Dermis blood vessel endothelial cell (primary cell): Measurements from ENCODE around the gene ROPN1. TPM values are rescaled to one million over a fixed set of nuclear protein-coding genes. Genes with fewer than 3 reads are reported as not detected.
"Not testable (repeated sequence)": the region's sequence is repeated elsewhere in the genome, so short reads cannot be mapped to it uniquely, and the experiment has no call there.

Experiments used
- DNase-seq: peaks from one replicate; pipeline ENCODE4 v3.0.0; 2010
- total RNA-seq: library from RNA; depleted of rRNA; stranded (reverse); fragments of >200 nt; gene quantifications from 2 replicates; pipeline ENCODE4 v1.2.3, GENCODE V29; 2014

The ROPN1 gene
- total RNA-seq, result not detected in 2 replicates

DNA sequence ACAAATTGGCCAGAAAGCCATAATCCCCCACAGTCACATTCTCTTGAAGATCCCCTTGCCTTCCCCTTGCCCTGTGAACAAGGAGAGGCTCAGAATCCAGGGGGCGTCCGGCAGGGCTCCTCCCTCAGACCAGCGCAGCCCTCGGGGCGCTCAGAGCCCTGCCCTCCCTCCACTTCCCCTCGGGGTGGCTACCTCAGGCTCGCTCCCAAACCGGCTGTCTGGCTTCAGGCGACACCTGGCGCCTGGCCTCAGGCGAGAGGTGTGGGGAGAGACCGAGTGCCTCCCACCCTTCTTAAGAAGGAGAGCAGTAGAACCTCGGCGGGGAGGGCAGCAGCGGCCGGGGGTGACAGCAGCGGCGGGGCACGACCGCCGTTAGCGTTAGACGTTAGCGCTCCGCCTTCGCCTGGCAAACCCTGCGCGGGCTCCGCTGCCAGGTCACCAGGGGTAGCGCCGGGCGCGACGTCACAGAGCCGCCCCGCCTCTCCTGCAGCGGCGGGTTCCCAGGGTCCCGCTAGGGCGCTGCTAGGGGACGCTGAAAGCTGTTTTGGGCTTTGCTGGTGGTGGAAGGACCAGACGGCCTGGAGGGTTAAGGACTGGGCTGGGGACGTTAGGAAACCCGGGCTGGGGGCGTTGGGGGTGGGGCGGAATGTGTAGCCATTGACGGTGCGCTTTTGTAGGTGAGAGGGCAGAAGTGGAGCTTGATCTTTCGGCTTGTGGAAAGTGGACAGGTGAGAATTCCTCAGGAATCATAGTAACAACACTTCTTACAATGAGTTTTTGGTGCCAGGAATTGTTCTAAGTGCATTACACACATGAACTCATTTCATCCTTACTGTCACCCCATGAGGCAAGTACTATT, at the start of gene ROPN1:
Gene ROPN1, minus strand, starts transcription at position 395 of the 859 bp plus-strand sequence. CDS start 11,643 bp downstream, outside the sequence.
- not testable (repeated sequence) for DNase-seq

GRCh38 chr3:124041553-124041952, 49.6 kb upstream of the ROPN1 start:
- no peak for DNase-seq

DNA sequence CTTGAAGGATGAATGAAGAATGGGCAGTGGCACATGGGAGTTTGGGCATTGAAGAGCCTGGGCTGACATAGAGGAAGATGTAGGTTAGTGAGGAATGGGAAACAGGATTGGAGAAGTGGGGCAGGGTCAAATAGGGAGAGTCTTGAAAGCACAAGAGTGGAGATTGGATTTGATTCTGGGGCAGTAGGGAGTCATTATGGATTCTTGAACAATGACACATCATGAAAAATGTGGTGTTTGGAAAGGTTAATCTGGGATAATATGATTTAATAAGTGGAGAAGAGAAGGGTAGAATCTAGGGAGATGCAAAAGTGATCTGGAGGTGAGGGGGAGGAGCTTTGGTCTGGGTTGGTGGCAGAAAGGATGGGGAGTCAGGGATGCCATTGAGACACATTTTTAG, 45.4 kb upstream of the ROPN1 start:
- DNase-seq, result no peak

DNA sequence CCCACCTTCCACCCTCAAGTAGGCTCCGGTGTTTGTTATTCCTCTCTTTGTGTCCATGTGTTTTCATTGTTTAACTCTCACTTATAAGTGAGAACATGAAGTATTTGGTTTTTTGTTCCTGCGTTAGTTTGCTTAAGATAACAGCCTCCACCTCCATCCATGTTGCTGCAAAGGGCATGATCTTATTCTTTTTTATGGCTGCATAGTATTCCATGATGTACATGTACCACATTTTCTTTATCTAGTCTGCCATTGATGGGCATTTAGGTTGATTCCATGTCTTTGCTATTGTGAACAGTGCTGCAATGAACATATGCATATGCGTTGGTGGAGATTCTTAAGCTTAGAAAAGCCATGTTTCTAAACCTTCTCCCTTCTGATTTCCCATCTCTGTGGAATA, 44.3 kb upstream of the ROPN1 start:
- not testable (repeated sequence) for DNase-seq

DNA sequence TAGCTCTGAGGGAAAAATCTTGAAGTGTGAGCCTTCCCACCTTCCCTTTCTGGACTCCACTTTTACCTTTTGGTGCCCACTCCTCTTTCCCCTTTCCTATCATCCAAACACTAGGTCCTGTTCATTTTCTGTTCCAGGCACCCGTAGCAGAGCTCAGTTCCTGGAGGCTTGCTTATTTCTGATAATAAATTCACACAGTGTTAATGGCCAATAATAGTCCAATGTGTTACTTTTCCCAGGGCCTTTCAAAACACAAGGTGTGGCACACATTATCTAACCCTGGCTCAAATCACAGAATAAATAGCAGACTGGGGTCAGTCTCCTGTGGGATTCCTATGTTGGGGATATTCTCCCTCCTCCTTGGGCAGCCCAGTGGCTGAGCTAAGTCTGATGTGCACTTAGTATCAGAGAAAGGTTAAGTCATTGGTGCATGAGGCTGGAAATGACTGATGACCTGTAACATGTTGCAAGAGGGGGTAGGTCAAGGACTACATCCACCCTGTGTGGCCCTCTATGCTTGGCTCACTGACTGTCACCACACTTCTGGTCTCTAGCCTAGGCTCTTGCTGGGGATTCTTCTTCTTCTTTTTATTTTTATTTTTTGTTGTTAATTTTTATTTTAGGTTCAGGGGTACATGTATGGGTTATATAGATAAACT, 43.7 kb upstream of the ROPN1 start:
- DNase-seq, result no peak

DNA sequence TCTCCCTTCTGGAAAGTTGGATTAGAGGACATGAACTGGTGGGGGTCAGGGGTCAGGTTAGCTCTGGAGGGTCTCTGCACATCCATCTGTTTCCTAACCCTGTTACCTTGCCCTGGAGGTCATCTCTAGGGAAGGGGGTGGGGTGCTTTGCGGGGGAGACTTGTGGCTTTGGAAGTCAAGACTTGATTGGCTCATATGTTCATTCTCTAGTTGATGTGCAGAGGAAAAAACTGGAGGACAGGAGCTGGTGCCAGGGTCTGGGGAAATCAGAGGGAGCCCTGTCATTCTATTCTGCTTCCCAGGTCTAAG, 42.9 kb upstream of the ROPN1 start:
- no peak for DNase-seq

GRCh38 chr3:124034016-124034843, 42.3 kb upstream of the ROPN1 start:
- peak; percentile 44 for DNase-seq

- DNase-seq, result peak; percentile 22
Observed at GRCh38 chr3:124033360-124034015, 41.6 kb upstream of the ROPN1 start, which contains the start of gene KALRN. Gene KALRN, plus strand, starts transcription at chr3:124033369.

DNA sequence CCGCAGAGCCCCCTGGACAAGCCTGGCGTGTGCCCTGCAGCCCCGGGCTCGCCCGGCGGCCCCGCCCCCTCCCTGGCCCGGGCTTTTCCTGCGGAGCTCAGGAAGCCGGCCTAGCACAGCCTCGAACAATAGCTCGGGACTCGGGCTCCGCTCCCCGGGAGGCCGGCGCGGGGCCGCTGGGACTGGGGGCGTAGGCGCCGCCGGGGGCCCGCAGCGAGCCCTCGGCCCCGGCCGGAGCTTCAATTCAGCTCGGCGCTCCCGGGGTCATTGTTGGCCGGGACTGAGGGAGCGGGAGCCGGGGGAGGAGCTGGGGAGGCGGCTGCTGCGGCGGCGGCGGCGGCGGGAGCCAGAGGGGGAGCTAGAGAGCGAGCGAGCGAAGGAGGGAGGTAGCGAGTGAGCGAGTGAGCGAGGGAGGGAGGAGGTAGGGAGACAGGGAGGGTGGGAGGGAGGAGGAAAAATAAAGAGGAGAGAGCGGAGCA, 41.0 kb upstream of the ROPN1 start:
- DNase-seq, result peak; percentile 88

DNA sequence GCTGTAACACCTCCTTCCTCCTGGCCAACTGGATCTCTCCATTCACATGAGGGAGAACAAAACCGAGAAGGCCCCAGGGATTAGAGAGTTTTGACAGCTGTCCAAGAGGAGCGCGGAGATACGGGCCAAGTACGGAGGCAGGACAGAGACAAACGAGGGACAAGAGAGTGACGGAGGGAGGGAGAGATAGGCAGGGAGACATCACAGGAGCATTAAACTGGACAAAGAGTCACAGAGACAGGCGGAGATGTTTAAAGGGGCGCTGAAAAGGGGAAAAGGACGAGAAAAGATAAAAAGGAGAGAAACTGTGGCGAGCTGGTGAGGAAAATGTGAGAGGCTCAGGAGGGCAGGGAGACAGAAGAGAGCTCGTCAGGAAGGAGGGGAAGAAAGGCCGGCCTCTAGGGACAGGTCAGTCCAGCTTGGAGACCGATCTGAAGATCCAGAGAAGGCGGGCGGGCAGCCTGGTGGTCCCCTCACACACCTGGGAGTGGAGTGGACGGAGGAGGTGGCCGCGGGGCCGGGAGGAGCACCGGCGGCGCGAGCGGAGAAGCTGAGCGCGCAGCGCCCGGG, 40.5 kb upstream of the ROPN1 start:
- DNase-seq, result peak; percentile 30

- DNase-seq, result no peak
Observed at GRCh38 chr3:124026516-124026915, 34.6 kb upstream of the ROPN1 start.

GRCh38 chr3:124023531-124023930, 31.6 kb upstream of the ROPN1 start:
- DNase-seq, result peak; percentile 12

GRCh38 chr3:124019291-124019690, 27.4 kb upstream of the ROPN1 start:
- no peak for DNase-seq

DNA sequence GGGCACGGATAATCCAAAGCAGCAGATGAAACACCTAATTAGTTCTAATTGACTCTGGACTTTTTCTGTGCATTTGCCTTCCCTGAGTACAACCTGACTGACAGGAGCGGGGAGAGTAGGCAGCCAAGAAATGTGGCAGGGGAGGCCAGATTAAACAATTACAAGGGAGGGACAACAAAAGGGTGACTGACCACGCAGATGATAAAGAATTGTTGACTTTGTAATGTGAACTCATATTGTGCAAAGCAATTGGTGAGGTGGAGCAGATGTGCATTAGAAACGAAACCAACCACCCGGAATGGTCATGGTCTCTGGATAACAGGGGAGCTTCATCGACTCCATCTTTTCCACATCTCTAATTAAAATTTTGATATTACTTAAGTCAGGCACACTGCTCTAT, 25.6 kb upstream of the ROPN1 start:
- DNase-seq, result not testable (repeated sequence)

DNA sequence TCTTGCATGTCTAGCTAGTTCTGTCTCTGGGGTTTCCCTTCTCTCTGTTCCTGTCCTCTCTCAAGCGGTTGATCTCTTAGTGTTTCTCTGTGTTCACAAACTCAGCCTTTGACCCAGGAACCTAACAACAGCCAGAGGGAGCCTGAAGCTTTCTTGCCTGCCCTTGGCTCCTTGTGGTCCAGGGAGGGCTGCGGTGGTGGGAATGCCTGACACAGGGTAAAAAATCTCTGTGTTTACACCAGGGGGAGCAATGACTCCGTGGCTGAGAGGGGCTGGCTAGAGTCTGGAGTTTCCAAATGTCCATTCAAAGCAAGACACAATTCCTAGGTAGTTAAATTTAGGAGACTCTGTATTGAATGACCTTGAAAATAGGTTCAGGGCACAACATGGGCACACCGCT, 24.6 kb upstream of the ROPN1 start:
- DNase-seq, result peak; percentile 59

DNA sequence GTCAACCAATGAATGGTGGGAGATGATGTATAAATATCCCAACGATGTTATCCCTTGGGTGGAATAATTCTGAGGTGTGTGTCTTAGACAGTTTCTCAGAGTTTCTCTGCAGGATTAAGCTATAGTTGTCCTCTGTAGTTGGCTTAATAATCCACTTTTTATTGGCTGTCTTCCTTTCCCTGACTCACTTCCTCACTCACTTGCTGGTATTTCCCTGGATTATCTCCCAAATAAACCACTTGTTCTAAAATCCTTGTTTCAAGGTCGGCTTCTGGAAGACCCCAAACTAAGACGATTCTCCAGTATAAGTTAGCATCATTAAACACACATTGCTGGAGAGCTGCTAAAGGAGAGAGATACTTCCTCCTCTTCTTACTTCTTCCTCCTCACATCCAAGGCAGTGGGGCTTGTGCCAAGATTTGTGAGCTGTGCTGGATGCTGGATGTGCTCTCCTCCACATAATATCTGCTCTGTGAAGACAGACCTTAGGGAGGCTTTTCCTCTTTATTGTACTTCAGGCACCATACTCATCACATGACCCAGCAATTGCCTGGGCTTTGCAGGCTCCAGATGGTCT, 22.5 kb upstream of the ROPN1 start:
- peak; percentile 27 for DNase-seq

DNA sequence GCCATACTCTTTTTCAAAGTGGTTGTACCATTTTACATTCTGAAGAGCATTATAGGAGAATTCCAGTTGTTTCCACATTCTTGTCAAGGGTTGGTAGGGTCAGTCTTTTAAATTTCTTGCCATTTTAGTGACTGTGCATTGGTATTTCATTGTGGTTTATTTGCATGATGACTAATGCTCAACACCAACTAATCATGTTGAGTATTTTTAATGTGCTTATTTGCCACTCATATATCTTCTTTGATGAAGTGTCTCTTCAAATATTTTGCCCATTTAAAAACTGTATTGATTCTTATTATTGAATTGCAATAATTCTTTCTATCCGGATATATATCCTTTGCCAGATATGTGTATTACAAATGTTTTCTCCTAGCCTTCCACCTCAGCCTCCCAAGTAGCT, 16.4 kb upstream of the ROPN1 start:
- DNase-seq, result not testable (repeated sequence)

GRCh38 chr3:124007186-124007585, 15.3 kb upstream of the ROPN1 start:
- DNase-seq, result no peak

DNA sequence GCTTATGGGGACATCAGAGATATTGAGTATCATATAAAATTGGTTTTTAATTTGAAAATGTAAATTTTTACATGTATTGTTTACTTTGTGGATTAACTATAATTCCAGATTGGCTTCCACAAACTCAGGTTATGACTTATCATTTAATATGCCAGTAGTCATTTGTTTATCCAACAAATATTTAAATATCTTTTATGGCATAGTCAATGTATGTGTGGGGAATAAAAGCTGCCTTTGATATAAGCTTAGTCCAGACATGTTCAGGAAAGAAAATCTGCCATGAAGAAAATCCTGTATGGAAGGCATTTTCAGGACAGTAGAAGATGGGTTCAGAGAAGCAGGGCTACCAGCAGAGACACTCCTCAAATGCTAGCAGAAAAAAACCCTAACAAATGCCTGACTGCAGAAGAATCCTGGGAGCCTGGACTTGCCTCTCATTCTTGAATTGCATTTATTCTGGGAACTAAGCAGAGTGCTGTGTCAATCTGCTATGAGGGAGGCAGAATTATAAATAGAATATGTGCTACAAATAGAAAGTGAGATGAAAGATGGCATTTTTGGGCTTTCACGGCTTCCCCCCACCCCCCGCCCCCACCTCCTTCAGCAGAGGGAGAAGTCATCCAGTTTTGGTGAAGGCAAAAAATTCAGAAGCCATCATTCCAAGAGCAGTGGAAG, 10.6 kb upstream of the ROPN1 start:
- DNase-seq, result not testable (repeated sequence)

DNA sequence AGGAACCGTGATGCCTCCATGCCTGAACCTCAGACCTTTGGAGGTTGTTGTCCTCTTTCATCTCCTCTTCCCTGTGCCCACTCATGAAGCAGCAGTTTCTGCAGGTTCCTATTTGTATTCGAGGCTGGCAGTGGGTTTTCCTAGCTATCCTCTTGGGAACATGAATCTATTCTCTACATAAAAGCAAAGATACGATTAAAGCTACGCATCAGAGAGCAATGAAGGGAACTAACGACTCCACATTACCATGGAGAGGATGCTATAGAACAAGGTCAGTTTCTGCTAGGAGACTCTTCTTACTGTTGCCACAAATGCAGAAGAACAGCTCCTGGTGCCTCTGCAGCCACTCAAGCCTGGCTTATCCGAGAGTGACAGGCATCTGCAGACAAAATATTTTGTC, 9.4 kb upstream of the ROPN1 start:
- not testable (repeated sequence) for DNase-seq

DNA sequence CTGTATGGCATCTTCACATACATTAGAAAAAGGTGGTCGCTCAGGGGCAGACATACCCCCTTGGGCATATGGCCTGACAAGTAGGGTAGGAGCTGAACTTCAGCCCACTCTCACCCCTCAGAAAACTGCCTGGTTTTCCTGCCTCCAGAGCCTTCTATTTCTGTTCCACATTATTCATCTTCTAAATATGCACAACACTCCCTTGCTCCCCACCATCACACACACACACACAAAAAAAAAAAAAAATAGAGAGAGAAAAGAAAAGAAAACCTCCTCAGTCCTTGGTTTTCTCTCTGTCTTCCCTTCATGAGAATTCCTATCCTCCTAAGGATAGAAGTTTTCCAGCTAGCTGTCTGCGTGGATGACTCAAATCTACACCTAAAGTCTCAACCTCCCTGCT, 5.6 kb upstream of the ROPN1 start:
- DNase-seq, result no peak
